ENCODE results near the gene PTCD1. TPM values are rescaled to one million over a fixed set of nuclear protein-coding genes. Genes with fewer than 3 reads are reported as not detected.
A peak's percentile ranks its signal among the peaks of the same experiment; 100 is the strongest.
"Not testable (repeated sequence)": the region's sequence is repeated elsewhere in the genome, so short reads cannot be mapped to it uniquely, and the experiment has no call there.

Gene PTCD1
- total and polyA plus RNA-seq, 10 donors, result 2.1 to 17.5 (median 5.3) TPM

DNA sequence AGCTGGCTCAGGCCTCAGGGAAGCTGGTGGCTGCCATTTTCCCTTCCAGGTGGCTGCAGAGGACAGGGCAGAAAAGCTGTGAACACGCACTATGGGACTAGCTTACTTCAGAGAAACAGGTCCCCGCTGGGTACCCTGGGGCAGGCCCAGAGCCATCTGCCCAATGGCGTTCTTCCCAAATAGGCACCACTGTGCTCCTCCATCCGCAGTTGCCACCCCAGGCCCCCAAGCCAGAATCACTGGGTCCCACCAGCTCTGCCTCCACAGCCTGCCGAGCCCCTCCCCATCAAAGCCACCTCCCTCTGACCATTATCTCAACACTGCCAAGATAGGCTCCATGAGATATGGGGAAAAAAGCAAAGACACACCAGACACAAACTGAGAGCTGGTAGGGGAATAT is 18.4 kb downstream of the PTCD1 start:
- no peak for DNase-seq
- H3K9me3 ChIP-seq, result no peaks in the 10 kb centered on the region
- H3K4me3 ChIP-seq, result no peak overlapping the region
- no peak overlapping the region for H3K27ac ChIP-seq
- no peak for TF ChIP-seq POLR2AphosphoS5 (IDR thresholded peaks at IDR 0.05)
- TF ChIP-seq CTCF (IDR thresholded peaks at IDR 0.05 in 8 of 11, conservative IDR thresholded peaks at IDR 0.05 in 3 of 11), result no peak
- no peak for TF ChIP-seq POLR2A (IDR thresholded peaks at IDR 0.05)
- intact Hi-C loops (cut with DNase I; ENCODE audit: low total_unique reads), result no loop called here
- H3K36me3 ChIP-seq, result peaks cover 0 to 100% (median 88%) of the 10 kb centered on the region in 6 donors
- no peaks in the 10 kb centered on the region for H3K27me3 ChIP-seq (replicated peaks in 1 of 7)
- WGBS, 5 donors, result 92 to 100% (median 96%) methylated on average over 3 to 5 of the region's 5 CpGs
- H3K4me1 ChIP-seq, result peaks cover 0 to 5% (median 0%) of the 10 kb centered on the region in 6 donors

DNA sequence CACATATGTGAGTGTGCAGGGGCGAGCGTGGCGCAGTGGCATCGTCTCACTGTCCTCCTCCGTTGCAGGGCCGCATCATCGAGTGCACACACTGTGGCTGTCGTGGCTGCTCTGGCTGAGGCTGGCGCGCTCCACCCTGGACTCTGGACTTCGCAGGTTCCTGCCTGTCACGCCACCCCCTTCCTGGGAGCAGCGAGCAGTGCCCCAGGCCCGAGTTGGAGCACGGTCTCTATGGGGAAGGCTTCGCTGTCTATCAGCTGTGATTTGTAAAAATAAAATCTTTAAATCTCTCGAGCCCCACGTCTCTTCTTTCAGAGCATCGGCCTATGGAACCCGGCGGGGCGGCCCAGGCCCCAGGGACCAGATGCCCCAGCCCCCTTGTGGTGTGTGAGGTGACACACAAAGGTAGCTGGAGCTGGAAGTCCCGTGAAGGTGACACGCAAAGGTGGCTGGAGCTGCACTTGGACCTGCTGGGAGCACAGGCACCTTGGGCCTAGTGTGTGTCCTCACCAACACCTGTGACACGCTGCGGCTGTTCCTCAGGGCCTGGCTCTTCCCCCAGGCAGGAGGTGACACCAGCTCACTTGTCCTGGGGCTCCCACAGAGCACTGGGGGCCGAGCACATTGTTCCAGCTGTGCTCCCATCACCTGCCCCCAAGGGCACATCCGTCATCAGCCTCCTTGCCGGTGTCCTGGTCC is 19.1 kb downstream of the PTCD1 start:
- H3K27me3 ChIP-seq (replicated peaks in 1 of 7), result no peaks in the 10 kb centered on the region
- H3K9me3 ChIP-seq, result no peaks in the 10 kb centered on the region
- H3K27ac ChIP-seq, result no peak overlapping the region
- no peak for DNase-seq
- WGBS, 5 donors, result 88 to 94% (median 93%) methylated on average over 21 to 29 of the region's 29 CpGs
- peaks cover 0 to 100% (median 88%) of the 10 kb centered on the region in 6 donors for H3K36me3 ChIP-seq
- no peak overlapping the region for H3K4me3 ChIP-seq
- intact Hi-C loops (cut with DNase I; ENCODE audit: low total_unique reads), result no loop called here
- peaks cover 0 to 7% (median 1%) of the 10 kb centered on the region in 6 donors for H3K4me1 ChIP-seq
- TF ChIP-seq POLR2A (IDR thresholded peaks at IDR 0.05) (no peak), POLR2AphosphoS5 (IDR thresholded peaks at IDR 0.05) (peak; percentile 3 to 63 (median 34))

GRCh38 chr7:99418260-99418659 is 20.3 kb downstream of the PTCD1 start:
- WGBS, 5 donors, result 91 to 96% (median 94%) methylated on average over 9 of the region's 9 CpGs
- H3K9me3 ChIP-seq, result no peaks in the 10 kb centered on the region
- DNase-seq, result no peak
- no peak overlapping the region for H3K4me3 ChIP-seq
- H3K36me3 ChIP-seq, result peaks cover 0 to 100% (median 87%) of the 10 kb centered on the region in 6 donors
- intact Hi-C loops (cut with DNase I; ENCODE audit: low total_unique reads), result no loop called here
- no peak overlapping the region for H3K27ac ChIP-seq
- H3K4me1 ChIP-seq, result peaks cover 0 to 16% (median 3%) of the 10 kb centered on the region in 6 donors
- H3K27me3 ChIP-seq (replicated peaks in 1 of 7), result no peaks in the 10 kb centered on the region
- TF ChIP-seq POLR2AphosphoS5 (IDR thresholded peaks at IDR 0.05) (peak in 2 of 3 donors; percentile 4 to 47), POLR2A (IDR thresholded peaks at IDR 0.05) (no peak)

- intact Hi-C loops (cut with DNase I; ENCODE audit: low total_unique reads); H3K4me3 ChIP-seq; H3K27me3 ChIP-seq (replicated peaks in 1 of 7); H3K27ac ChIP-seq; H3K9me3 ChIP-seq; DNase-seq: not testable (repeated sequence)
- 64 to 88% (median 76%) methylated on average over 17 of the region's 17 CpGs for WGBS, 5 donors
- peak in 10 of 11 experiments; percentile 19 to 74 (median 56) for TF ChIP-seq CTCF (IDR thresholded peaks at IDR 0.05 in 8 of 11, conservative IDR thresholded peaks at IDR 0.05 in 3 of 11)
- peak in 1 of 3 donors; percentile 21 for TF ChIP-seq POLR2AphosphoS5 (IDR thresholded peaks at IDR 0.05)
- Histone ChIP-seq H3K4me1 (peaks cover 2 to 31% (median 8%) of the 10 kb centered on the region in 6 donors), H3K36me3 (peaks cover 4 to 100% (median 98%) of the 10 kb centered on the region in 6 donors)
These were observed 23.0 kb downstream of the PTCD1 start for GRCh38 chr7:99415513-99416127.

DNA sequence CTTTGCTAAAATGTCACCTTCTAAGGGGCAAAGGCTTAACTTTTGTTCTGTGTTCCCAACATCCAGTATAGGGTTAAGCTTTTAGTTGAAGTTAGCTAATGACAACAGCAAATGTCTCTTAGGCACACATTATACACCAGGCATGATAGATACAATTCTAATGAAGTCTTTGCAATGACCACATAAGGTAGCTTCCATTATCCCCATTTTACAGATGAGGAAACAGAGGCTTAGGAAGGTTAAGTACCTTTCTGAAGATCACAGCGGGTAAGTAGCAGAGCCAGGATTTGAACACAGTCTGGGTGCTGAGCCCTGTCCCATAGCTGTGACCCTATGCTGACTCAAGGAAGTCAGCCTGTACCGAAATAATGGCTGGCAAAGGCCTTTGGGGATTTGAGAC is 28.0 kb downstream of the PTCD1 start:
- Histone ChIP-seq H3K9me3 (no peaks in the 10 kb centered on the region), H3K27ac (no peak overlapping the region), H3K4me3 (no peak overlapping the region), H3K4me1 (peaks cover 32 to 70% (median 46%) of the 10 kb centered on the region in 6 donors), H3K27me3 (replicated peaks in 1 of 7) (no peaks in the 10 kb centered on the region), H3K36me3 (peaks cover 4 to 59% (median 51%) of the 10 kb centered on the region in 6 donors)
- TF ChIP-seq POLR2A (IDR thresholded peaks at IDR 0.05), result no peak
- TF ChIP-seq POLR2AphosphoS5 (IDR thresholded peaks at IDR 0.05), result no peak
- no peak for TF ChIP-seq CTCF (IDR thresholded peaks at IDR 0.05 in 8 of 11, conservative IDR thresholded peaks at IDR 0.05 in 3 of 11)
- intact Hi-C loops (cut with DNase I; ENCODE audit: low total_unique reads), result no loop called here
- WGBS, 5 donors, result 92 to 100% (median 94%) methylated on average over 2 of the region's 2 CpGs
- DNase-seq, result no peak

Data from spleen (tissue), 11 donors.